Keratinocyte (primary cell): ENCODE measurements around the gene ANKK1. TPM values are rescaled to one million over a fixed set of nuclear protein-coding genes. Genes with fewer than 3 reads are reported as not detected.

Experiments used
- DNase-seq: peaks from one replicate; pipeline ENCODE4 v3.0.0-alpha.2; 2011; ENCODE audit warnings: low read depth, missing footprints, low spot score
- FAIRE-seq: peaks from 2 replicates; lab custom pipeline; 2011; peaks lifted over from hg19 to GRCh38; lab: Jason Lieb, UNC
- H2AFZ ChIP-seq: 2 replicates; pipeline ENCODE4 v1.6.0; 2012; ENCODE audit warnings: low read length, control low read depth, inconsistent platforms; ENCODE audit not compliant: control insufficient read depth
- H3K27ac ChIP-seq: 2 replicates; pipeline ENCODE4 v1.5.1; 2011; ENCODE audit warnings: low read length; ENCODE audit not compliant: control insufficient read depth, insufficient read depth
- H3K27me3 ChIP-seq: 3 replicates; pipeline ENCODE4 v1.6.0; 2011; ENCODE audit warnings: low read length; ENCODE audit not compliant: control insufficient read depth, insufficient read depth; ENCODE audit errors: extremely low read depth
- H3K36me3 ChIP-seq, 2 experiments: 2 replicates in 1 of 2; 3 replicates in 1 of 2; pipeline ENCODE4 v1.5.1; 2011; ENCODE audit warnings: low read length in 2 of 2, mild to moderate bottlenecking in 1 of 2; ENCODE audit not compliant: control insufficient read depth in 2 of 2, insufficient read depth in 2 of 2; ENCODE audit errors: extremely low read depth in 1 of 2
- H3K4me1 ChIP-seq: 3 replicates; pipeline ENCODE4 v1.5.1; 2011; ENCODE audit warnings: low read length; ENCODE audit not compliant: control insufficient read depth, insufficient read depth; ENCODE audit errors: extremely low read depth
- H3K4me2 ChIP-seq: 3 replicates; pipeline ENCODE4 v1.6.0; 2011; ENCODE audit warnings: low read depth, low read length; ENCODE audit not compliant: control insufficient read depth, insufficient read depth; ENCODE audit errors: extremely low read depth
- H3K4me3 ChIP-seq, 3 experiments: fragments of 200-600 bp in 1 of 3; sonication (generic) in 1 of 3; 2 replicates in 2 of 3; 3 replicates in 1 of 3; pipeline ENCODE4 v1.5.1; 2011 to 2016; ENCODE audit warnings: low read length in 3 of 3, mild to moderate bottlenecking in 3 of 3, control low read depth in 2 of 3, inconsistent platforms in 1 of 3, low read depth in 1 of 3, mixed read lengths in 1 of 3, mixed run types in 1 of 3, moderate library complexity in 1 of 3; ENCODE audit not compliant: control insufficient read depth in 2 of 3, insufficient read depth in 2 of 3; ENCODE audit errors: extremely low read depth in 1 of 3
- H3K79me2 ChIP-seq: 2 replicates; pipeline ENCODE4 v1.6.0; 2012; ENCODE audit warnings: low read length; ENCODE audit not compliant: control insufficient read depth, insufficient read depth
- H3K9ac ChIP-seq: 3 replicates; pipeline ENCODE4 v1.6.0; 2011; ENCODE audit warnings: low read length; ENCODE audit not compliant: control insufficient read depth, insufficient read depth; ENCODE audit errors: extremely low read depth
- H3K9me1 ChIP-seq: 3 replicates; pipeline ENCODE4 v1.6.0; 2011; ENCODE audit warnings: low read length; ENCODE audit not compliant: control insufficient read depth, insufficient read depth; ENCODE audit errors: extremely low read depth
- H3K9me3 ChIP-seq: 2 replicates; pipeline ENCODE4 v1.5.1; 2012; ENCODE audit warnings: low read depth, low read length; ENCODE audit not compliant: control insufficient read depth
- H4K20me1 ChIP-seq: 3 replicates; pipeline ENCODE4 v1.6.0; 2011; ENCODE audit warnings: low read length; ENCODE audit not compliant: control insufficient read depth, insufficient read depth; ENCODE audit errors: extremely low read depth
- EZH2 ChIP-seq: IDR thresholded peaks from one replicate; pipeline ENCODE4 v1.6.1; 2012; ENCODE audit warnings: inconsistent platforms, mild to moderate bottlenecking, low read length, moderate library complexity
- dilution Hi-C: fragments of 300-500 bp; cut with MboI; formaldehyde crosslinking; loops from one replicate; pipeline ENCODE4 v1.7.0; 2020; ENCODE audit warnings: low sequenced_read_pairs; ENCODE audit not compliant: extremely low pct_ligation_motif_present
- polyA plus RNA-seq, 5 experiments: library from polyadenylated mRNA; depleted of rRNA in 3 of 5; stranded (reverse) in 3 of 5; stranded (forward) in 1 of 5; unstranded in 1 of 5; fragments of >200 nt; gene quantifications; 1 replicate in 1 of 5; 2 replicates in 3 of 5; 3 replicates in 1 of 5; pipeline versions ENCODE4 v1.2.1 to v1.2.3, GENCODE V29; 2011 to 2012; ENCODE audit warnings: missing spikeins in 2 of 5, low read depth in 1 of 5, low replicate concordance in 1 of 5
- TF ChIP-seq, protein P1 (sequence below), 3 experiments: IDR thresholded peaks in 1 of 3; conservative IDR thresholded peaks in 1 of 3; optimal IDR thresholded peaks in 1 of 3; 2 replicates in 2 of 3; 3 replicates in 1 of 3; pipeline versions ENCODE3 to v1.5.1; 2011; ENCODE audit warnings: low read length in 3 of 3, mild to moderate bottlenecking in 3 of 3, moderate library complexity in 2 of 3, control low read depth in 1 of 3, inconsistent platforms in 1 of 3; ENCODE audit not compliant: insufficient read depth in 2 of 3; ENCODE audit errors: extremely low read depth in 1 of 3

The ANKK1 gene
- polyA plus RNA-seq, 1 donor (not counting 4 experiments of a cell fraction or from before 2014, with no cell fraction given), result 0.92 TPM

DNA sequence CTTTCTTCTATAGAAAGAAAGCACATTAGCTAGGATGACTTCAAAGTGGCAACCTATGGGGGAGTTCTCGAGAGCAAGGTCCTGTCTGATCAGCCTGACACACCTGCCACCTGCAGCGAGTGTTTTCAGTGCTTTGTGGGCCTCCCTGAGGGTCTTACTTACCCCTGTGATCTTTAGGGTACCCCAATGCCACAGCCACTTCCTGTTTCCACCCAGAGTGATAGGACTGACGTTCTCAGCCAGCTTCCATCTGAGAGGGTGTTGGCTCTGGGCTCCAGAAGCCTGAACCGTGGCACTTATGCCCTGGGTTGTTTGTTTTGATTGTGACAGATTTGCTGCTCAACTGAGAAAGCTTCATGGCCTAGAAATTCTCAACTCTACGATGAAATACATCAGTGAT, 21.7 kb upstream of the ANKK1 start:
- FAIRE-seq, result no peak
- Histone ChIP-seq H3K36me3 (peaks cover 10 to 29% of the 10 kb centered on the region in 2 experiments), H3K27me3 (no peaks in the 10 kb centered on the region), H3K4me1 (peaks cover 14% of the 10 kb centered on the region), H3K9ac (no peak overlapping the region), H2AFZ (no peak overlapping the region), H4K20me1 (no peaks in the 10 kb centered on the region), H3K27ac (no peak overlapping the region), H3K9me1 (no peaks in the 10 kb centered on the region), H3K4me3 (no peak overlapping the region), H3K79me2 (no peaks in the 10 kb centered on the region), H3K4me2 (no peak overlapping the region), H3K9me3 (no peaks in the 10 kb centered on the region)
- DNase-seq, result no peak
- TF ChIP-seq, protein P1, sequence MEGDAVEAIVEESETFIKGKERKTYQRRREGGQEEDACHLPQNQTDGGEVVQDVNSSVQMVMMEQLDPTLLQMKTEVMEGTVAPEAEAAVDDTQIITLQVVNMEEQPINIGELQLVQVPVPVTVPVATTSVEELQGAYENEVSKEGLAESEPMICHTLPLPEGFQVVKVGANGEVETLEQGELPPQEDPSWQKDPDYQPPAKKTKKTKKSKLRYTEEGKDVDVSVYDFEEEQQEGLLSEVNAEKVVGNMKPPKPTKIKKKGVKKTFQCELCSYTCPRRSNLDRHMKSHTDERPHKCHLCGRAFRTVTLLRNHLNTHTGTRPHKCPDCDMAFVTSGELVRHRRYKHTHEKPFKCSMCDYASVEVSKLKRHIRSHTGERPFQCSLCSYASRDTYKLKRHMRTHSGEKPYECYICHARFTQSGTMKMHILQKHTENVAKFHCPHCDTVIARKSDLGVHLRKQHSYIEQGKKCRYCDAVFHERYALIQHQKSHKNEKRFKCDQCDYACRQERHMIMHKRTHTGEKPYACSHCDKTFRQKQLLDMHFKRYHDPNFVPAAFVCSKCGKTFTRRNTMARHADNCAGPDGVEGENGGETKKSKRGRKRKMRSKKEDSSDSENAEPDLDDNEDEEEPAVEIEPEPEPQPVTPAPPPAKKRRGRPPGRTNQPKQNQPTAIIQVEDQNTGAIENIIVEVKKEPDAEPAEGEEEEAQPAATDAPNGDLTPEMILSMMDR (optimal IDR thresholded peaks at IDR 0.05 in 1 of 3, IDR thresholded peaks at IDR 0.05 in 1 of 3, conservative IDR thresholded peaks at IDR 0.05 in 1 of 3; ENCODE audit: extremely low read depth in 1 of 3, insufficient read depth in 2 of 3, low read length in 3 of 3), result no peak
- TF ChIP-seq EZH2, result no peak
- dilution Hi-C loops, result no loop called here

DNA sequence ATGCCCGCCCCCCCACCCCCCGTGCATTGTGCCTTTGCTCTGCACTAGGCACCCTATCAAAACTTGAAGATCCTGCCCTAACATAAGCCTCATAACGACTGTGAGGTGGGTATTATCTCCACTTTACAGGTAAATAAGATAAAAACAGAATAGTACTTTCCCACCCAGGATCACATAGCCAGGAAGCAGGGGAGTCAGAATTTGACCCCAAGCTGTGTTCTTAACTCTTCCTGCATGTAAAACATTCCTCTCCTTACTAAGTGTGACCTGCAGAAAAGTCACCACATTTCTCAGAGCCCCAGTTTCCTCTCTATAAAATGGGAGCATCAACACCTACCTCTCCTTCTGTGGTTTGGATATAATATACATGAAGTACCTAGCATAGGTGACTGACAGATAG, 18.2 kb upstream of the ANKK1 start:
- H4K20me1 ChIP-seq, result no peaks in the 10 kb centered on the region
- no peaks in the 10 kb centered on the region for H3K79me2 ChIP-seq
- H3K27ac ChIP-seq, result no peak overlapping the region
- no peaks in the 10 kb centered on the region for H3K9me3 ChIP-seq
- no peak for TF ChIP-seq EZH2
- TF ChIP-seq, protein P1 (optimal IDR thresholded peaks at IDR 0.05 in 1 of 3, IDR thresholded peaks at IDR 0.05 in 1 of 3, conservative IDR thresholded peaks at IDR 0.05 in 1 of 3; ENCODE audit: extremely low read depth in 1 of 3, insufficient read depth in 2 of 3, low read length in 3 of 3), result no peak
- DNase-seq (no peak), FAIRE-seq (no peak)
- H3K4me1 ChIP-seq, result peaks cover 22% of the 10 kb centered on the region
- no peaks in the 10 kb centered on the region for H3K27me3 ChIP-seq
- no peak overlapping the region for H3K4me3 ChIP-seq
- dilution Hi-C loops, result no loop called here
- H3K9ac ChIP-seq, result no peak overlapping the region
- no peaks in the 10 kb centered on the region for H3K9me1 ChIP-seq
- no peak overlapping the region for H3K4me2 ChIP-seq
- no peak overlapping the region for H2AFZ ChIP-seq
- H3K36me3 ChIP-seq, result peaks cover 9 to 18% of the 10 kb centered on the region in 2 experiments
